Upper lobe of left lung (tissue), 6 donors: Measurements from ENCODE around the gene NCAM2. TPM values are rescaled to one million over a fixed set of nuclear protein-coding genes. Genes with fewer than 3 reads are reported as not detected.

ENCODE experiments used
- ATAC-seq, 2 donors: fragments of 200-7000 bp; cut with Tn5 transposase; one replicate each; pipeline ENCODE4 v1.9.1; 2022; ENCODE audit warnings: mild to moderate bottlenecking in 2 of 2, moderate library complexity in 2 of 2; ENCODE audit not compliant: low FRiP score in 2 of 2
- DNase-seq, 2 donors: peaks; one replicate each; pipeline ENCODE4 v3.0.0-alpha.2; 2019 to 2020
- H3K27ac ChIP-seq, 4 donors: fragments of 200-600 bp; sonication (generic); one replicate each; pipeline ENCODE4 v1.5.1; 2016 to 2019
- H3K27me3 ChIP-seq, 4 donors: fragments of 200-600 bp; sonication (generic); one replicate each; pipeline ENCODE4 v1.5.1; 2017 to 2019
- H3K36me3 ChIP-seq, 4 donors: fragments of 200-600 bp; sonication (generic); one replicate each; pipeline ENCODE4 v1.5.1; 2016 to 2019
- H3K4me1 ChIP-seq, 4 donors: fragments of 200-600 bp; sonication (generic); one replicate each; pipeline ENCODE4 v1.5.1; 2018 to 2019
- H3K4me3 ChIP-seq, 4 donors: fragments of 200-600 bp; sonication (generic); one replicate each; pipeline ENCODE4 v1.5.1; 2017 to 2019; ENCODE audit warnings: mild to moderate bottlenecking in 2 of 4, moderate library complexity in 1 of 4
- H3K9me3 ChIP-seq, 4 donors: fragments of 200-600 bp; sonication (generic); one replicate each; pipeline ENCODE4 v1.5.1; 2018 to 2019
- CTCF ChIP-seq, 6 experiments: fragments of 450-650 bp in 4 of 6; fragments of 200-600 bp in 2 of 6; sonication (generic) in 2 of 6; IDR thresholded peaks; one replicate each; pipeline ENCODE4 v1.5.1; 2016 to 2019; ENCODE audit warnings: antibody characterized with exemption in 6 of 6
- EP300 ChIP-seq, 4 donors: sonication (generic); formaldehyde crosslinking; IDR thresholded peaks; one replicate each; pipeline ENCODE4 v1.5.1; 2017; ENCODE audit warnings: antibody characterized with exemption in 4 of 4, control low read depth in 2 of 4
- POLR2A ChIP-seq, 4 donors: fragments of 450-650 bp; IDR thresholded peaks; one replicate each; pipeline ENCODE4 v1.5.1; 2016 to 2017; ENCODE audit warnings: antibody characterized with exemption in 4 of 4, mild to moderate bottlenecking in 2 of 4
- POLR2AphosphoS5 ChIP-seq, 2 donors: sonication (generic); formaldehyde crosslinking; IDR thresholded peaks; one replicate each; pipeline ENCODE4 v1.5.1; 2017; ENCODE audit warnings: antibody characterized with exemption in 2 of 2
- WGBS, 2 donors: methylation state at CpG; one replicate each; pipeline ENCODE4 v1.1.5; 2017 to 2018; 5-methylcytosine and 5-hydroxymethylcytosine counted together
- total RNA-seq, 6 donors: library from RNA; depleted of rRNA in 4 of 6; stranded (reverse); fragments of >200 nt in 4 of 6; gene quantifications; one replicate each; pipeline versions ENCODE4 v1.1.0 to v1.2.1, GENCODE V29; 2016 to 2021
- donor health status: DM: no; HTN: no; CAD: no; lungs with moderate emphysema.
- donor health status: DM: no; HTN: yes; CAD: no; lungs with severe emphysema.

The NCAM2 gene
- total RNA-seq, 6 donors from 2014 or later: 2.0 to 8.6 (median 2.9) TPM

DNA sequence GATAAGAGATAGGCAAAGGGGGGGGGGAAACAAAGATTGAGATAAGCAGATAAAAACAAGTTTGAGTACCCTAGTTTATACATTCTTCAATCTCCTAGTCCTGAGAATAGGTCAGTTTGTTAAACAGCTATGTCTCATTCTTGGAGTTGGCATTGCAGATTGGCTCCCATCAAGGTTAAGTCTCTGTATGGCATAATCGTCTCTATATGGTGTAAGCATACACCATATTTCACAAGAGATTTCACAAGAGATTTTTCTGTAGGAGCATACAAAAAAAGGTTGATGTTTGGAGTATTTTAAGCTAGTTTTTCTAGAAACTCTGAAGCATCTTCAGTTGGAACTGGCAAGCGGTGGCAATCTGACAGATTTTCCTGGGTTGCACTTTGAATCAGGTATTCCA is 35.8 kb downstream of the NCAM2 start:
- TF ChIP-seq CTCF (IDR thresholded peaks at IDR 0.05) (no peak), POLR2A (IDR thresholded peaks at IDR 0.05) (no peak), POLR2AphosphoS5 (IDR thresholded peaks at IDR 0.05) (no peak), EP300 (IDR thresholded peaks at IDR 0.05) (no peak)
- Histone ChIP-seq H3K4me3 (no peak overlapping the region), H3K36me3 (no peaks in the 10 kb centered on the region), H3K9me3 (no peaks in the 10 kb centered on the region), H3K27ac (no peak overlapping the region), H3K4me1 (no peaks in the 10 kb centered on the region), H3K27me3 (no peaks in the 10 kb centered on the region)
- 71 to 86% methylated on average over 2 of the region's 2 CpGs for WGBS, 2 donors
- DNase-seq: no peak
- ATAC-seq: no peak

DNA sequence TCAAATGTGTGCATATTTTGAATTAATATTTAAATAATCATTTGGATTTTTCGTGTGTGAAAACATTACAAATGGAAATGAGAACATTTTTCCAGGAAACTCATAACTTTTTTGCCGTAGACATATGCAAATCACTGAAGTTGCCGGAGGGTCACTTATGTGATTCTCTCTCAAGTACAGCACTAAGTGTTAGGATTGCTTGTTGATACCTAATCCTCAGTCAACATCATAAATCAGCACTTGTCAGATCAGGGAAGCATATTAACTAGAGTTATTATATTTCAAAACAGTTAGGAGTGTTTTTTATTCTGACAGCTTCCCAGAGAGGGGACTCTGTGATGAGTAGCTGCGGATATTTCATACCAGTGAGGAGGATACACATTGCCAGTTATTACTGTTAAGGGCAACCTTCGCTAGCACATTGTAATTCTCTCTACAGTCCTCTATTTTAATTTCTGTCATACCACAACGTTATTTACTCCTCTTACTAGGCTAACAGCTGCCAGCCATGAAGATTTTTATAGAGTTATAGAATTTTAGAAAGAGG is 41.5 kb downstream of the NCAM2 start:
- no peaks in the 10 kb centered on the region for H3K36me3 ChIP-seq
- no peak for DNase-seq
- H3K4me1 ChIP-seq: no peaks in the 10 kb centered on the region
- TF ChIP-seq POLR2AphosphoS5 (IDR thresholded peaks at IDR 0.05) (no peak), CTCF (IDR thresholded peaks at IDR 0.05) (no peak), EP300 (IDR thresholded peaks at IDR 0.05) (no peak), POLR2A (IDR thresholded peaks at IDR 0.05) (no peak)
- no peaks in the 10 kb centered on the region for H3K9me3 ChIP-seq
- no peak overlapping the region for H3K27ac ChIP-seq
- WGBS, 2 donors: 71 to 79% methylated on average over 6 of the region's 6 CpGs
- H3K27me3 ChIP-seq: no peaks in the 10 kb centered on the region
- H3K4me3 ChIP-seq: no peak overlapping the region
- no peak for ATAC-seq

GRCh38 chr21:21045518-21045917 is 47.3 kb downstream of the NCAM2 start:
- H3K9me3 ChIP-seq: no peaks in the 10 kb centered on the region
- no peak for ATAC-seq
- DNase-seq: no peak
- no peaks in the 10 kb centered on the region for H3K36me3 ChIP-seq
- no peak for TF ChIP-seq EP300 (IDR thresholded peaks at IDR 0.05)
- no peak for TF ChIP-seq POLR2AphosphoS5 (IDR thresholded peaks at IDR 0.05)
- no peak for TF ChIP-seq POLR2A (IDR thresholded peaks at IDR 0.05)
- TF ChIP-seq CTCF (IDR thresholded peaks at IDR 0.05): no peak
- H3K27me3 ChIP-seq: no peaks in the 10 kb centered on the region
- H3K4me3 ChIP-seq: no peak overlapping the region
- no peak overlapping the region for H3K27ac ChIP-seq
- WGBS, 2 donors: 61 to 67% methylated on average over 3 of the region's 3 CpGs
- H3K4me1 ChIP-seq: no peaks in the 10 kb centered on the region

DNA sequence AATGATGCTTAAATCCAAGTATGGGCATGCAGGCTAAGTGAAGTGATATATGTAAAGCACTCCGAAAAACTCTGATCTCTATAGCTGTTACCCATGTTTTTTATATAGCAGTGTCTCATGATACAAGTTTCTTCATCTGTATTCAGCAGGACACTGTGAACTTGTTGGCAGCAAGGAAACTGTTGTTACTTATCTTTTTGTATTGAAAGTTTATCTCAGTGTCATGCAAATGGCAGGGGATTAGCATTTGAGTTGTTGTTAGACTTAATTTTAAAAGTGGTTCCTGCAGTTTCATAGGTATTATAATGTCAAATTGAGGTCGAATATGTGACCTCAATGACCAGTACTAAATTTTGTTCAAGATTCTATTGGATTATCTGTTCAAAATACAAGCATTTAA is 47.9 kb downstream of the NCAM2 start:
- no peaks in the 10 kb centered on the region for H3K27me3 ChIP-seq
- TF ChIP-seq EP300 (IDR thresholded peaks at IDR 0.05): no peak
- TF ChIP-seq CTCF (IDR thresholded peaks at IDR 0.05): no peak
- no peak for TF ChIP-seq POLR2AphosphoS5 (IDR thresholded peaks at IDR 0.05)
- no peak for TF ChIP-seq POLR2A (IDR thresholded peaks at IDR 0.05)
- no peaks in the 10 kb centered on the region for H3K9me3 ChIP-seq
- H3K4me3 ChIP-seq: no peak overlapping the region
- H3K36me3 ChIP-seq: no peaks in the 10 kb centered on the region
- H3K4me1 ChIP-seq: no peaks in the 10 kb centered on the region
- WGBS, 2 donors: 41 to 53% methylated on average over 2 of the region's 2 CpGs
- ATAC-seq (no peak), DNase-seq (no peak)
- no peak overlapping the region for H3K27ac ChIP-seq
